GM12872 (cell line): Measurements from ENCODE around the gene SPEF2.

ENCODE experiments used
- TF ChIP-seq, protein P1 (sequence below): IDR thresholded peaks from 3 replicates; pipeline ENCODE4 v1.5.1; 2011; ENCODE audit warnings: low read depth, mild to moderate bottlenecking, low read length, moderate library complexity; ENCODE audit not compliant: insufficient read depth

The SPEF2 gene

DNA sequence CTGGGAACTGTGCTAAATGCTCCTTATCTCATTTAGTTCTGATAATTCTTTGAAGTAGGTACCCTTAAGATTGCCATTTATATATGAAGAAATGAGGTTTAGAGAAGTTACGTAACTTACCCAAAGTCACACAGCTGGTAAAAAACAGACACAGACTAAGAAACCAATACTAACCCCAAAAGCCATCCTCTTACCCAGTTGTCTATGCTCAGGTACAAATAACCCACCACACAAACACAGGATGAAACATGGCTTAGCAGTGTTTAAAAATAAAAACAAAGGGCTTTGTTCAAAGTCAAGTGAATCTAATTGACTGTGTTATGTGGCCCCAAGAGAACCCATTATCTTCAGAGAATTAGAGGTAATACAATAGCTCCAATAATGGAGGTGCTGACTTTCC is 202.0 kb downstream of the SPEF2 start:
- TF ChIP-seq, protein P1, sequence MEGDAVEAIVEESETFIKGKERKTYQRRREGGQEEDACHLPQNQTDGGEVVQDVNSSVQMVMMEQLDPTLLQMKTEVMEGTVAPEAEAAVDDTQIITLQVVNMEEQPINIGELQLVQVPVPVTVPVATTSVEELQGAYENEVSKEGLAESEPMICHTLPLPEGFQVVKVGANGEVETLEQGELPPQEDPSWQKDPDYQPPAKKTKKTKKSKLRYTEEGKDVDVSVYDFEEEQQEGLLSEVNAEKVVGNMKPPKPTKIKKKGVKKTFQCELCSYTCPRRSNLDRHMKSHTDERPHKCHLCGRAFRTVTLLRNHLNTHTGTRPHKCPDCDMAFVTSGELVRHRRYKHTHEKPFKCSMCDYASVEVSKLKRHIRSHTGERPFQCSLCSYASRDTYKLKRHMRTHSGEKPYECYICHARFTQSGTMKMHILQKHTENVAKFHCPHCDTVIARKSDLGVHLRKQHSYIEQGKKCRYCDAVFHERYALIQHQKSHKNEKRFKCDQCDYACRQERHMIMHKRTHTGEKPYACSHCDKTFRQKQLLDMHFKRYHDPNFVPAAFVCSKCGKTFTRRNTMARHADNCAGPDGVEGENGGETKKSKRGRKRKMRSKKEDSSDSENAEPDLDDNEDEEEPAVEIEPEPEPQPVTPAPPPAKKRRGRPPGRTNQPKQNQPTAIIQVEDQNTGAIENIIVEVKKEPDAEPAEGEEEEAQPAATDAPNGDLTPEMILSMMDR = no peak

DNA sequence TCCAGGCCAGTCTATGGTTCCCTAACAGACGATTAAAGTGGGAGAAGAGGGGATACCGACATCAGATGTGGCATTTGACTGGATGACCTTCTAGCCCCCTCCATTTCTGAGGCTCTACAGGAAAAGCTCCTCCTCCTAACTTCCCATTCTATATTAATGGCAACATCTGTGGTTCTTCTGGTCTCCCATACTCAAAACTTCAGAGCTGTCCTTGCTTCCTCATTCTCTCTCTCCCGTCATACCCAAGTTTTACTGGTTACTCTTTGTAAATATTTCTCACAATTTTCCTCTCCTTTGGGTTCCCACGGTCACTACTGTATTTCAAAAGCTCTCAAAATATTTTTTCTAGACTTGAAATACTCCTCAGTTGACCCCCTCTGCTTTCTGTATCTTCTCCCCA is 203.1 kb downstream of the SPEF2 start:
- TF ChIP-seq, protein P1 = no peak

DNA sequence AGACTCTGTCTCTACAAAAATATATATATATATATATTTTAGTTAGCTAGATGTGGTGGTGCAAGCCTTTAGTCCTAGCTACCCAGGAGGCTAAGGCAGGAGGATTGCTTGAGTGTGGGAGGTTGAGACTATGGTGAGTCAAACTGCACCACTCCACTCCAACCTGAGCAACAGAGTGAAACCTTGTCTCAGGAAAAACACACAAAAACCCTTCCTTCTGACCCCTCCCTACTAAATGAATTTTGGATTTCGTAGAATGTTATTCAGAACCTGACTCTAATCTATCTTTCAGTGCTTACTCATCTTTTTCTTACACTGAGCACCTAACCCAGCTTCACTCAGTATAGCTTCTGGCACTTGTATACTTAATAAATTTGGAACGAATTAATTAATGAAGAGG is 203.8 kb downstream of the SPEF2 start:
- TF ChIP-seq, protein P1 = no peak

DNA sequence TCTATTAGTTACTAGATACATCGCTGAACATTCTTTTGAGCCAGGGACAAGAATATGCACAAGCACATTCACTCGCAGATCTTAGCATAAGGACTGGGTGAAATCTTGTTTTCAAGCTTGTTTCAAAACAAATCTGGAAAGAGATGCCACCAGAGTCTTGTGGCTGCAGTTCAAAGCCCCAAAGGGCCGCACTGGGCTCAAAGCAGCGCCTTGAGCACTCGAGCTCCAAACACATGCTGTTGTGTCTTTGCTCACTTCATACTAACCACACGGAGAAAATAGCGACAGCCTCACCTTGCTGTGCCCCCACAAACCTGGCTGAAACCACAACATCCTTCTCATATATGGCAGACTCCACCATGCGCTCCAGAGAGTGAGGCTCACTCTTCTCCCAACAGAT is 204.8 kb downstream of the SPEF2 start:
- TF ChIP-seq, protein P1 = no peak

DNA sequence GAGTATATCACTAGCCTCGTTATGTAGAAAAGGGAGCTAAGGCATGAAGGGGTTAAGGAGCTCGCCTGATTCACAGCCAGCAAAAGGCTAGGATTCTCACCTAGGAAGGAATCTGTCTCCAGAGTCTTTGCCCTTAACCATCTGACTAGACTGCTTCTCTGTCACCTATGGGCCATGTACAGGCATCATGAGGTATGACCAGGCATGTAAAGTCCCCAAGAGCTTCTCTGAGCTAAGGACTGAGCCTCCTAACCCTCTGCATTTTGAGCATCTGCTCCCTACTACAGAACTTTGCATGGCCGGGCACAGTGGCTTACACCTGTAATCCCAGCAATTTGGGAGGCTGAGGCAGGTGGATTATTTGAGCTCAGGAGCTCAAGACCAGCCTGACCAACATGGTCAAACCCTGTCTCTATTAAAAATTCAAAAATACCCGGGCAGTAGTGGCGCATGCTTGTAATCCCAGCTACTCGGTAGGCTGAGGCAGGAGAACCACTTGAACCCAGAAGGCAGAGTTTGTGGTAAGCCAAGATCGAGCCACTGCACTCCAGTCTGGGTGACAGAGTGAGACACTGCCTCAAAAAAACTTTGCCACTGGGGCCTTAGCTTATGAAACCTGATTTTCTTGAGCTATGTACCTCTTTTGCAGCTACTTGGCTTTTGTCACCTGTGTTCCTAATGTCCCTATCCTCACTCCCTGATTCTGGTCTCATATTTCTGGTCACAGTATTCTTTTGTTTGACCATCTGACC is 205.9 kb downstream of the SPEF2 start:
- TF ChIP-seq, protein P1 = no peak

DNA sequence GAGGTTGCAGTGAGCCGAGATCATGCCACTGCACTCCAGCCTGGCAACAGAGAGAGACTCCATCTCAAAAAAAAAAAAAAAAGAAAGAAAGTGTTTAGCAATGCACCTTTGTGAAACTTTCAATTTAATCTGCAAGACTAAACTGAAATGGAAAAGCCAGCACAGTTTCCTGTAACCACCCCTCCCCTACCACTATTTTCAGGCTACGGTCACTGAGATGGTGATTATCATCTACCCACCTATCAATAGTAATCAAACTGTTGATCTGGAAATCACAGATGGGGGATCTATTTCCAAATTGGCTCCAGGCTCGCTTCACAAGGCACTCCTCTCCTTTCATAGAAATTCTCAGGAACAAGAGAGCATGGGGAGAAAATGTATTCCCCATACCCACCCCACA is 208.4 kb downstream of the SPEF2 start:
- TF ChIP-seq, protein P1 = no peak

DNA sequence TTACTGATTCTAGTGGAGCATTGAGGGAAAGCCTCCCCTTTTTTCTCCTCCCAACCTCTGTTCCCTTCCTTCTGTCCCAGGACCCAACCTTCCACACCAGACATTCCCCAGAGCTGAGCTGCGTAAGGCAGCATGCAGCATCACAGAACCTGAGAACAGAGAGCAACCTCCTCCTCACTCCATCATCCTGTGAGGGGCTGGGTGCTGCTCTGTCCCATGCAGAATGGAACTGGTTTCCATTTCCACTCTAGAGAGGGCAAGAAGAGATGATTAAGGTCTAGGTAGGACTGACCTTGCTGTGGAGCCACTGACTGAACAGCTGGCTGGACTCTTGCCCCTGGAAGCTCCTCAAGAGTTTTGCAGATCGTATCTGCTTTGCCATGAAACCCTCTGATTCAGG is 208.9 kb downstream of the SPEF2 start:
- TF ChIP-seq, protein P1 = no peak
